ENCODE results near the gene FUZ.

The FUZ gene

GRCh38 chr19:49844138-49845095 is 31.3 kb upstream of the FUZ start:
- H3K9me3 Mint-ChIP-seq: peaks cover 4% of the 10 kb centered on the region
- peaks cover 3% of the 10 kb centered on the region for H3K27me3 Mint-ChIP-seq (ENCODE audit: low read depth)
- H3K36me3 Mint-ChIP-seq (ENCODE audit: low read depth): peaks cover 4% of the 10 kb centered on the region
- H3K4me1 Mint-ChIP-seq (ENCODE audit: low read depth): peaks cover 16% of the 10 kb centered on the region
- DNase-seq (ENCODE audit: low spot score): no peak
- H3K4me3 Mint-ChIP-seq: no peak overlapping the region
- H3K27ac Mint-ChIP-seq: no peak overlapping the region

- Mint-ChIP-seq H3K36me3 (ENCODE audit: low read depth) (peaks cover 9% of the 10 kb centered on the region), H3K4me3 (no peak overlapping the region), H3K27ac (no peak overlapping the region), H3K9me3 (no peaks in the 10 kb centered on the region), H3K4me1 (ENCODE audit: low read depth) (peaks cover 6% of the 10 kb centered on the region), H3K27me3 (ENCODE audit: low read depth) (peaks cover 3% of the 10 kb centered on the region)
- DNase-seq (ENCODE audit: low spot score): no peak
Observed at GRCh38 chr19:49843265-49843664, 30.2 kb upstream of the FUZ start.

GRCh38 chr19:49840736-49841249 is 27.7 kb upstream of the FUZ start:
- H3K4me1 Mint-ChIP-seq (ENCODE audit: low read depth): no peaks in the 10 kb centered on the region
- H3K9me3 Mint-ChIP-seq: no peaks in the 10 kb centered on the region
- no peaks in the 10 kb centered on the region for H3K27me3 Mint-ChIP-seq (ENCODE audit: low read depth)
- no peak for DNase-seq (ENCODE audit: low spot score)
- H3K4me3 Mint-ChIP-seq: no peak overlapping the region
- no peak overlapping the region for H3K27ac Mint-ChIP-seq
- peaks cover 17% of the 10 kb centered on the region for H3K36me3 Mint-ChIP-seq (ENCODE audit: low read depth)

- H3K36me3 Mint-ChIP-seq (ENCODE audit: low read depth): peaks cover 17% of the 10 kb centered on the region
- H3K27me3 Mint-ChIP-seq (ENCODE audit: low read depth): no peaks in the 10 kb centered on the region
- no peak for DNase-seq (ENCODE audit: low spot score)
- H3K4me3 Mint-ChIP-seq: no peak overlapping the region
- H3K4me1 Mint-ChIP-seq (ENCODE audit: low read depth): no peaks in the 10 kb centered on the region
- no peak overlapping the region for H3K27ac Mint-ChIP-seq
- no peaks in the 10 kb centered on the region for H3K9me3 Mint-ChIP-seq
Observed at GRCh38 chr19:49840321-49840720, 27.2 kb upstream of the FUZ start.

GRCh38 chr19:49839713-49840112 is 26.6 kb upstream of the FUZ start:
- Mint-ChIP-seq H3K9me3 (no peaks in the 10 kb centered on the region), H3K27me3 (ENCODE audit: low read depth) (no peaks in the 10 kb centered on the region), H3K27ac (no peak overlapping the region), H3K36me3 (ENCODE audit: low read depth) (peaks cover 22% of the 10 kb centered on the region), H3K4me3 (no peak overlapping the region), H3K4me1 (ENCODE audit: low read depth) (no peaks in the 10 kb centered on the region)
- no peak for DNase-seq (ENCODE audit: low spot score)

GRCh38 chr19:49838885-49839588 is 25.9 kb upstream of the FUZ start:
- no peak overlapping the region for H3K4me3 Mint-ChIP-seq
- H3K4me1 Mint-ChIP-seq (ENCODE audit: low read depth): no peaks in the 10 kb centered on the region
- DNase-seq (ENCODE audit: low spot score): no peak
- H3K36me3 Mint-ChIP-seq (ENCODE audit: low read depth): peaks cover 24% of the 10 kb centered on the region
- no peaks in the 10 kb centered on the region for H3K9me3 Mint-ChIP-seq
- no peak overlapping the region for H3K27ac Mint-ChIP-seq
- H3K27me3 Mint-ChIP-seq (ENCODE audit: low read depth): no peaks in the 10 kb centered on the region

- DNase-seq (ENCODE audit: low spot score): no peak
- no peaks in the 10 kb centered on the region for H3K27me3 Mint-ChIP-seq (ENCODE audit: low read depth)
- H3K9me3 Mint-ChIP-seq: no peaks in the 10 kb centered on the region
- H3K27ac Mint-ChIP-seq: peak overlapping the region; percentile 12
- peaks cover 33% of the 10 kb centered on the region for H3K36me3 Mint-ChIP-seq (ENCODE audit: low read depth)
- H3K4me3 Mint-ChIP-seq: no peak overlapping the region
- H3K4me1 Mint-ChIP-seq (ENCODE audit: low read depth): peaks cover 3% of the 10 kb centered on the region
Observed at GRCh38 chr19:49837425-49837824, 24.3 kb upstream of the FUZ start.

GRCh38 chr19:49837009-49837310 is 23.9 kb upstream of the FUZ start:
- H3K27ac Mint-ChIP-seq: no peak overlapping the region
- peaks cover 7% of the 10 kb centered on the region for H3K4me1 Mint-ChIP-seq (ENCODE audit: low read depth)
- H3K27me3 Mint-ChIP-seq (ENCODE audit: low read depth): no peaks in the 10 kb centered on the region
- H3K4me3 Mint-ChIP-seq: no peak overlapping the region
- H3K9me3 Mint-ChIP-seq: no peaks in the 10 kb centered on the region
- DNase-seq (ENCODE audit: low spot score): no peak
- peaks cover 34% of the 10 kb centered on the region for H3K36me3 Mint-ChIP-seq (ENCODE audit: low read depth)

- DNase-seq (ENCODE audit: low spot score): no peak
- H3K27me3 Mint-ChIP-seq (ENCODE audit: low read depth): no peaks in the 10 kb centered on the region
- H3K27ac Mint-ChIP-seq: no peak overlapping the region
- peaks cover 7% of the 10 kb centered on the region for H3K4me1 Mint-ChIP-seq (ENCODE audit: low read depth)
- H3K36me3 Mint-ChIP-seq (ENCODE audit: low read depth): peaks cover 38% of the 10 kb centered on the region
- no peak overlapping the region for H3K4me3 Mint-ChIP-seq
- H3K9me3 Mint-ChIP-seq: no peaks in the 10 kb centered on the region
Observed at GRCh38 chr19:49836176-49837008, 23.3 kb upstream of the FUZ start.

- Mint-ChIP-seq H3K4me1 (ENCODE audit: low read depth) (peaks cover 7% of the 10 kb centered on the region), H3K4me3 (no peak overlapping the region), H3K36me3 (ENCODE audit: low read depth) (peaks cover 39% of the 10 kb centered on the region), H3K27me3 (ENCODE audit: low read depth) (no peaks in the 10 kb centered on the region), H3K27ac (no peak overlapping the region), H3K9me3 (no peaks in the 10 kb centered on the region)
- no peak for DNase-seq (ENCODE audit: low spot score)
Observed at GRCh38 chr19:49835562-49835961, 22.5 kb upstream of the FUZ start.

GRCh38 chr19:49833599-49833998 is 20.5 kb upstream of the FUZ start:
- Mint-ChIP-seq H3K4me3 (no peak overlapping the region), H3K4me1 (ENCODE audit: low read depth) (peaks cover 7% of the 10 kb centered on the region), H3K9me3 (no peaks in the 10 kb centered on the region), H3K27ac (no peak overlapping the region), H3K36me3 (ENCODE audit: low read depth) (peaks cover 32% of the 10 kb centered on the region), H3K27me3 (ENCODE audit: low read depth) (no peaks in the 10 kb centered on the region)
- no peak for DNase-seq (ENCODE audit: low spot score)

GRCh38 chr19:49832556-49832955 is 19.5 kb upstream of the FUZ start:
- no peaks in the 10 kb centered on the region for H3K27me3 Mint-ChIP-seq (ENCODE audit: low read depth)
- DNase-seq (ENCODE audit: low spot score): no peak
- peaks cover 7% of the 10 kb centered on the region for H3K4me1 Mint-ChIP-seq (ENCODE audit: low read depth)
- H3K4me3 Mint-ChIP-seq: no peak overlapping the region
- no peaks in the 10 kb centered on the region for H3K9me3 Mint-ChIP-seq
- peaks cover 28% of the 10 kb centered on the region for H3K36me3 Mint-ChIP-seq (ENCODE audit: low read depth)
- no peak overlapping the region for H3K27ac Mint-ChIP-seq

- H3K9me3 Mint-ChIP-seq: no peaks in the 10 kb centered on the region
- no peak overlapping the region for H3K4me3 Mint-ChIP-seq
- DNase-seq (ENCODE audit: low spot score): no peak
- no peaks in the 10 kb centered on the region for H3K27me3 Mint-ChIP-seq (ENCODE audit: low read depth)
- no peak overlapping the region for H3K27ac Mint-ChIP-seq
- H3K36me3 Mint-ChIP-seq (ENCODE audit: low read depth): peaks cover 24% of the 10 kb centered on the region
- peaks cover 7% of the 10 kb centered on the region for H3K4me1 Mint-ChIP-seq (ENCODE audit: low read depth)
Observed at GRCh38 chr19:49831592-49831991, 18.5 kb upstream of the FUZ start.

GRCh38 chr19:49830766-49831165 is 17.7 kb upstream of the FUZ start:
- H3K27me3 Mint-ChIP-seq (ENCODE audit: low read depth): no peaks in the 10 kb centered on the region
- no peaks in the 10 kb centered on the region for H3K9me3 Mint-ChIP-seq
- H3K4me3 Mint-ChIP-seq: no peak overlapping the region

More at GRCh38 chr19:49830766-49831165, 17.7 kb upstream of the FUZ start:
- no peak overlapping the region for H3K27ac Mint-ChIP-seq
- H3K4me1 Mint-ChIP-seq (ENCODE audit: low read depth): peaks cover 7% of the 10 kb centered on the region
- peaks cover 26% of the 10 kb centered on the region for H3K36me3 Mint-ChIP-seq (ENCODE audit: low read depth)
- DNase-seq (ENCODE audit: low spot score): no peak
